Bronchial epithelial cell (primary cell): ENCODE results near the gene PPWD1. TPM values are rescaled to one million over a fixed set of nuclear protein-coding genes. Genes with fewer than 3 reads are reported as not detected.
A peak's percentile ranks its signal among the peaks of the same experiment; 100 is the strongest.
"Not testable (repeated sequence)": the region's sequence is repeated elsewhere in the genome, so short reads cannot be mapped to it uniquely, and the experiment has no call there.

ENCODE experiments used
- DNase-seq: peaks from one replicate; pipeline ENCODE4 v3.0.0-alpha.2; 2010; ENCODE audit warnings: low read depth
- FAIRE-seq: peaks from 2 replicates; lab custom pipeline; 2011; peaks lifted over from hg19 to GRCh38; lab: Jason Lieb, UNC
- H3K27me3 ChIP-seq: 2 replicates; pipeline ENCODE4 v1.5.1; 2011; ENCODE audit warnings: low read length; ENCODE audit not compliant: control insufficient read depth, insufficient read depth
- H3K36me3 ChIP-seq: 2 replicates; pipeline ENCODE4 v1.5.1; 2011; ENCODE audit warnings: low read length; ENCODE audit not compliant: control insufficient read depth, insufficient read depth
- H3K4me3 ChIP-seq: 2 replicates; pipeline ENCODE4 v1.5.1; 2011; ENCODE audit warnings: mild to moderate bottlenecking, low read depth, low read length, control low read depth
- CTCF ChIP-seq: IDR thresholded peaks from 2 replicates; pipeline ENCODE4 v1.5.1; 2011; ENCODE audit warnings: mild to moderate bottlenecking, moderate library complexity, low read length, control low read depth, inconsistent platforms; ENCODE audit not compliant: insufficient read depth, severe bottlenecking
- total RNA-seq: library from RNA; depleted of rRNA; stranded (reverse); fragments of >200 nt; gene quantifications from 2 replicates; pipeline ENCODE4 v1.2.1, GENCODE V29; 2014

PPWD1 gene
- total RNA-seq, 1 donor from 2014 or later, result 24.7 TPM

GRCh38 chr5:65611524-65611923 is 48.4 kb downstream of the PPWD1 start:
- TF ChIP-seq CTCF, result no peak
- no peak for FAIRE-seq
- H3K4me3 ChIP-seq, result no peak overlapping the region
- H3K27me3 ChIP-seq, result no peaks in the 10 kb centered on the region
- DNase-seq, result peak; percentile 94
- no peaks in the 10 kb centered on the region for H3K36me3 ChIP-seq

- Histone ChIP-seq H3K4me3 (no peak overlapping the region), H3K27me3 (no peaks in the 10 kb centered on the region), H3K36me3 (no peaks in the 10 kb centered on the region)
- FAIRE-seq (no peak), DNase-seq (peak; percentile 15)
- no peak for TF ChIP-seq CTCF
Observed at GRCh38 chr5:65612298-65612907, 49.3 kb downstream of the PPWD1 start.

GRCh38 chr5:65620021-65620420 is 56.9 kb downstream of the PPWD1 start:
- Histone ChIP-seq H3K36me3 (no peaks in the 10 kb centered on the region), H3K27me3 (no peaks in the 10 kb centered on the region), H3K4me3 (no peak overlapping the region)
- DNase-seq (peak; percentile 63), FAIRE-seq (no peak)
- TF ChIP-seq CTCF, result no peak

GRCh38 chr5:65621961-65622360 is 58.9 kb downstream of the PPWD1 start:
- DNase-seq, H3K36me3 ChIP-seq, H3K4me3 ChIP-seq, H3K27me3 ChIP-seq, FAIRE-seq: not testable (repeated sequence)

GRCh38 chr5:65623482-65623881 is 60.4 kb downstream of the PPWD1 start:
- Histone ChIP-seq H3K36me3 (no peaks in the 10 kb centered on the region), H3K27me3 (no peaks in the 10 kb centered on the region), H3K4me3 (peak overlapping the region; percentile 98)
- no peak for TF ChIP-seq CTCF
- DNase-seq (no peak), FAIRE-seq (no peak)

GRCh38 chr5:65624025-65624570 is 61.0 kb downstream of the PPWD1 start, which contains the start of gene TRIM23:
Gene TRIM23, minus strand, starts transcription at chr5:65624333. Its CDS starts 59 bp downstream, at chr5:65624274.
- no peak for TF ChIP-seq CTCF
- FAIRE-seq (no peak), DNase-seq (peak; percentile 87)
- H3K27me3 ChIP-seq, result no peaks in the 10 kb centered on the region
- no peaks in the 10 kb centered on the region for H3K36me3 ChIP-seq
- H3K4me3 ChIP-seq, result peak within 1 kb of the TSS; percentile 98
